GM21367 (cell line): ENCODE results near the gene KIF2A.

ENCODE experiments used
- ATAC-seq: cut with Tn5 transposase; IDR thresholded peaks from one replicate; pipeline ENCODE4 v1.9.1; 2021; ENCODE audit not compliant: unreplicated experiment

The KIF2A gene

GRCh38 chr5:62327138-62328053 lies 21.4 kb downstream of the KIF2A start:
- ATAC-seq = no peak

- no peak for ATAC-seq
Observed at GRCh38 chr5:62328772-62329491, 22.9 kb downstream of the KIF2A start.

- no peak for ATAC-seq
Observed at GRCh38 chr5:62330302-62330701, 24.3 kb downstream of the KIF2A start.

GRCh38 chr5:62331921-62332320 lies 25.9 kb downstream of the KIF2A start:
- no peak for ATAC-seq

GRCh38 chr5:62333250-62333794 lies 27.3 kb downstream of the KIF2A start:
- no peak for ATAC-seq

- no peak for ATAC-seq
Observed at GRCh38 chr5:62334082-62334481, 28.1 kb downstream of the KIF2A start.

- ATAC-seq = no peak
Observed at GRCh38 chr5:62340392-62340791, 34.4 kb downstream of the KIF2A start.

GRCh38 chr5:62340979-62341378 lies 35.0 kb downstream of the KIF2A start:
- ATAC-seq = no peak

- ATAC-seq = peak; percentile 72
Observed at GRCh38 chr5:62341783-62342475, 35.9 kb downstream of the KIF2A start.

GRCh38 chr5:62342476-62342837 lies 36.5 kb downstream of the KIF2A start:
- ATAC-seq = peak; percentile 43

GRCh38 chr5:62343428-62343827 lies 37.4 kb downstream of the KIF2A start:
- ATAC-seq = no peak

- no peak for ATAC-seq
Observed at GRCh38 chr5:62346748-62347147, 40.7 kb downstream of the KIF2A start.

GRCh38 chr5:62347928-62348327 lies 41.9 kb downstream of the KIF2A start:
- ATAC-seq = no peak

- no peak for ATAC-seq
Observed at GRCh38 chr5:62348723-62349481, 42.9 kb downstream of the KIF2A start.

- ATAC-seq = peak; percentile 88
Observed at GRCh38 chr5:62354028-62354874, 48.2 kb downstream of the KIF2A start.

- no peak for ATAC-seq
Observed at GRCh38 chr5:62362701-62363100, 56.7 kb downstream of the KIF2A start.

- ATAC-seq = no peak
Observed at GRCh38 chr5:62369039-62369438, 63.0 kb downstream of the KIF2A start.

GRCh38 chr5:62371409-62371808 lies 65.4 kb downstream of the KIF2A start:
- ATAC-seq = no peak

- no peak for ATAC-seq
Observed at GRCh38 chr5:62372600-62372999, 66.6 kb downstream of the KIF2A start.

GRCh38 chr5:62373382-62373781 lies 67.4 kb downstream of the KIF2A start:
- ATAC-seq = no peak
